RPMI7951 (cell line): ENCODE results near the gene PIP5K1B. TPM values are rescaled to one million over a fixed set of nuclear protein-coding genes. Genes with fewer than 3 reads are reported as not detected.

Experiments
- DNase-seq: peaks from one replicate; pipeline ENCODE4 v3.0.0-alpha.2; 2012; ENCODE audit warnings: low read depth
- total RNA-seq: library from RNA; depleted of rRNA; stranded (reverse); fragments of >200 nt; shearing (Covaris generic); gene quantifications from 2 replicates; pipeline ENCODE4 v1.2.3, GENCODE V29; 2014

Gene PIP5K1B
- total RNA-seq, 1 experiment from 2014 or later = not detected

DNA sequence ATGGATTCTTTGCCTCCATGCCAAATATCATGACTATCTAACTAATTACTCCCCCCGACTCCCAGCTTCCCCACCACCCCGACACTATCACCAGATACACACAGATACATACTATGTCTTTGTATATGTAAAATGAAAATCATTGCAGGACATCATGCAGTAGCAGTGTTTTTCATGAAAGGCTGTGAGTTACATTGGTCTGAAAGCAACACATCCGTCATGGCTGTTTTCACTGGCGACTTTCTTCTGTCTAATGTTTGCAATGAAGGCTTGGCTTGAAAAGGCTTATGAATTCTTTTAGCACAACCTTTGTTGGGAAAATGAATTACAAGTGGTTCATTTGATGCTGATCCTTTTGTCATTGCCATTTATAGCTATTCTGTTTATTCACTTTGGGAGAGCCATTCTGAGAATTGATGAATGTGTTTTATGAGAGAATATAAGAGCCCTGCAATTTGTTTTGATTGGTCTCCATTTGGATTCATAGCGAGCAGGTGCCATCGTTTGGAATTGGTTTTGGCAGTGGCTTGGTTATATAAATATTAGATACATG is 103.4 kb downstream of the PIP5K1B start:
- DNase-seq = no peak

DNA sequence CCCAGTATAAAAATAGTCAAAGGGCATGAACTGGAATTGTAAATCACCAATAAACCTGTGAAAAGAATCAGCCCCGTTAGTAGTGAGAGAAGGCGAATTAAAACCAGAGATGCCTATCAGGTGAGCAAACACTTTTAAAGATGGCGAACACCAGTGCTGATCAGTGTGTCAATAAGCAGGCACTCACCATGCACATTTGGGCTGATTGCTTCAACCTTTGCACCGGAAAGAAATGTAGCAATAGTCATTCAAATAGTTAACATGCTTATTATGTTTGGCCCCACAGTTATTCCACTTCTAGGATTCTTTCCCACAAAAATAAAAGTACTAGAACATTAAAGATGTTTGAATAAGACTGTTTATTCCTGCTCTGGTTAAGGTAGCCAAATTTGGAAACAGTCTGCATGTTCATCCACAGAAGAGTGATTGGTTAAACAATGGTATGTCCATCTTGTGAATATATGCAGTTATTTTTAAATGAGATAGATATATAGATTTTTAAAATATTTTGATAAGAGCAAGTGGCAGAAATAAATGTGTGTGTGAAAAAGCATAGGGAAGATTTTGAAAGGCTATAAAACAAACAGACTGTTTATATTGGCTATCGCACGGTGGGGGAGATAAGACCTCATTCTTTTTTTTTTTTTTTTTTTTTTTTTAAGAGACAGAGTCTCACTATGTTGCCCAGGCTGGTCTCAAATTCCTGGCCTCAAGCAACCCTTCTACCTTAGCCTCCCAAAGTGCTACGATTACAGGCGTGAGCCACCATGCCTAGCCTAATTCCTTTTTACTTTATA is 112.2 kb downstream of the PIP5K1B start:
- no peak for DNase-seq

DNA sequence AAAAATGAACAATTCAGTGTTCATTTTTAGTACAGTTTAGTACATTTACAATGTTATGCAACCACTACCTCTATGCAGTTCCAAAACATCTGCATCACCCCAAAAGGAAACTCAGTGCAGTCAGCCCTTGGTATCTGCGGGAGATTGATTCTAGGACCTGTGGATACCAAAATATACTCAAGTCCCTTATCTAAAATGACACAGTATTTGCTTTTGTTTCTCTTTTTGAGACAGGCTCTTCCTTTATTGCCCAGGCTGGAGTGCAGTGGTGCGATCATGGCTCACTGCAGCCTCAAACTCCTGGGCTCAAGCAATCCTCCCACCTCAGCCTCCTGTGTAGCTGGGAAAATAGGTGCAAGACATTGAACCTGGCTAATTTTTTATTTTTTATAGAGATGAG is 114.0 kb downstream of the PIP5K1B start:
- no peak for DNase-seq

DNA sequence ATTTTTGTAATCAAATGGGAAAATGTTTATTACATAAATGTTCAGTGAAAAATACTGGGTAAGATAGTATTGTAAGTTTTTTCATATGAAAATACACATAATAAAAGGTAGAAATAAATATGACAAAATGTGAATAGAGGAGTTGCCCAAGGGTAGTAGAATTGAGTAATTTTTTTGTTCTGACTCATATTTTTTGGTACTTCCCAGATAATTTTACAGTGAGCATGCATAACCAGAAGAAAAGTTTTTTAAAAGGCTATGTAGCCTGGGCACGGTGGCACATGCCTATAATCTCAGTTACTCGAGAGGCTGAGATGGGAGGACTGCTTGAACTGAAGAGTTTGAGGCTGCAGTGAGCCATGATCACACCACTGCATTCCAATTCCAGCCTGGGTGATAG is 116.9 kb downstream of the PIP5K1B start:
- no peak for DNase-seq

DNA sequence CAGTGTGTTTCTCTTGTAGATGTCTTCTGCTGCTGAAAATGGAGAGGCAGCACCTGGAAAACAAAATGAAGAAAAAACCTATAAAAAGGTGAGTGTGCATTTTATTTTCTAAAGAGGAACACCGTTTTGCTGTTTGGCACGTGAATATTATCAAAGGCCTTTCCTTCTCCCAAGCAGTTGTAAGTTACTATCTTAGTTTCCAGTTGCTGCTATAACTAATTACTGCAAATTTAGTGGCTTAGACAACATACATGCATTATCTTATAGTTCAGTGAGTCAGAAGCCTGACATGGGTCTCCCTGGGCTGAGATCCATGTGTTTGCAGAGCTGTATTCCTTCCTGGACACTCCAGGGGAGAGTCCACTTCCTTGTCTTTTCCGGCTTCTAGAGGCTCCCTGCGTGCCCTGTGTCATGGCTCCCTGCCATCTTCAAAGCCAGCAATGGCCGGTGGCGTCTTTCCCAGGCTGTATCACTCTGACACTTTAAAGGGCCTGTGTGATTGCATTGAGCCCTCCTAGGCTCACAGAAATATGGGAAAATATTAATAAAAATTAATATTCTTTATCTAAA is 117.6 kb downstream of the PIP5K1B start:
- DNase-seq = peak; percentile 10

DNA sequence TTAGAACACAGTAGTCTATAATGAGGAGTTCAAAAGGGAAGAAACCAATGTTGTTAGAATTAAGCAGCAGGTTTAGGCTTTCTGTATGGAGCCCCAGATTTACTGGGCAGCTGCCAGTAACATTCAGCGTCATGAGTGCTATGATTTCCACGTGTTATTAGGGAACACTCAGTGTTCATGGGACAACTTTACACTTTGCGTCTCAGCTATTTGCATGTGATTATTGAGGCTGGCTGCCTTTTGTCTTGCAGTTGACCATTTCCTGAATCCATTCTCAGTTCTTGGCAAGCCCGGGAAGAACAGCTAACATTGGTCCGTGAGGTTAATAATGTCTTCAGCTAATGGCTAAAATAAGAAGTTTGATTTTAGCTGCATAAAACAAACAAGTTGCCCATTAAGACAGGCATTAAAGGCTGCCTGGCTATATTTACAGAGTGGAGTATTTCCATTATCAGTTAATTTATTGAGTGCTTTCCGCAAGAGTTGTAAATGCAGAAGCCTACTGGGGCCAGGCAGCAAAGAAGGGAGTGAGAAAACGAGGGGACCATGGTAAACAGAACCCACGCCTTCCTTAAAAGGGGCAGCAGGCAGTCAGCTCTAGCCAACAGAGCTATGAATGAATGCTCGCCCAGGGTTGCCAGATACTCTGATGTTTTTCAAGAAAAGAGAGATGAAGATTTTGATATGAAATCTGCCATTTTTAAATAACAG is 120.9 kb downstream of the PIP5K1B start:
- DNase-seq = no peak

DNA sequence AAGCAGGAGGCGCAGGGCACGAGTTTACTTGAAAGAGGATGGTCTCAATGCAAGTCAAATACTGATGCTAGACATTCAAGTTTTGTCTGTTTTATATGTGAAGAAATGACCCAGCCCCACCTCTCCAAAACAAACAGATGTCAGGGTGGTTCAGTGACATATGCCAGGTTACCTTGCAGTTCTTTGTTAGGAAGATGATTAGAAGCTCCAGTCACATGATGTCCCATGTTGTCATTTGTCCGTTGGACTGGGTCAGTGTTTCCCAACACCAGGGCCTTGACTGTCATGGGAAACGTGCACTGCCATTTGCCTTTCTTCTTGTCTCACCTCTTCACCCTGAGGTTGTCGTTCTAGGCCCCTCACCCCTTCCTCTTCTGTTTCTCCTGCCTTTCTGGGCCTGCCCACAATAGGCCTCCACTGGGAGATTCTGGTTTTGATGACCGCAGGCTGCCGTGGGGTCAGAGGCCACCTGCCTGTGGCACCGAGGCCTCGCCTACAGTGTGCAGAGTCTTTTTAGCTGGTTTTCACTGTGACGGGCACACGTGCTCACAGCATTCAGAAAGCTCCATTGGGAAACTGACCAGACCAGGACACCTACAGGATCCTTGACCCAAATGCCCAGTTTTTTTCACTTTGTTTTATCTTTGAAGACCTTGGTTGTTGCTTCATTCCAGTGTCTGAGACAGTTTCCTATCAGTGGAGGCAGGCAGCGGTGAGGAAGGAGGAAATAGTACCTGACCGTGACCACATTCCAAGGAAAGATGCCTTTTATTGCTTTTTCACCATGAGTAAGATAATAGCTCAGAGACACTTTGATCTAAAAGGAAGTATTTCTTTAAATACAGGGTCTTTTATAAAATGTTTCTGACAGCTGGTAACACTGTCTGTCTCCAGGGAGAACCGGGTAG is 123.1 kb downstream of the PIP5K1B start:
- no peak for DNase-seq

DNA sequence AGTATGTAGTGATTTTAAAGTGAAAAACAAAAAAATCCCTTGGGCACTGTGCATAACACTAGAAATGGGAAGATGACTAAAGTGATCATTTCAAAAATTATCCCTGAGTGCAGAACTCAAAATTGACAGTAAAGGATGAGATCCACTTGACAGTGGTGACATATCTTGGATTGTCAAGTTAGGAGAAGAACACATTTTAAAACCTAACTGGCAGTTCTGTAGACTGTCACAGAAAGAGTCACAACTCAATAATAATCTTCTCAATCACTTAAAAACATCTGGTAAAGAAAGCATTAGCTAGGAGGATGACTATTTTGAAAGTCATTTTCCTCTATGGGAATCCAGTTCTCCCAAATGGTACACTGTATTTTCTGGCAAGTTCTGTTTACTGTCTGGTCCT is 127.1 kb downstream of the PIP5K1B start:
- no peak for DNase-seq

DNA sequence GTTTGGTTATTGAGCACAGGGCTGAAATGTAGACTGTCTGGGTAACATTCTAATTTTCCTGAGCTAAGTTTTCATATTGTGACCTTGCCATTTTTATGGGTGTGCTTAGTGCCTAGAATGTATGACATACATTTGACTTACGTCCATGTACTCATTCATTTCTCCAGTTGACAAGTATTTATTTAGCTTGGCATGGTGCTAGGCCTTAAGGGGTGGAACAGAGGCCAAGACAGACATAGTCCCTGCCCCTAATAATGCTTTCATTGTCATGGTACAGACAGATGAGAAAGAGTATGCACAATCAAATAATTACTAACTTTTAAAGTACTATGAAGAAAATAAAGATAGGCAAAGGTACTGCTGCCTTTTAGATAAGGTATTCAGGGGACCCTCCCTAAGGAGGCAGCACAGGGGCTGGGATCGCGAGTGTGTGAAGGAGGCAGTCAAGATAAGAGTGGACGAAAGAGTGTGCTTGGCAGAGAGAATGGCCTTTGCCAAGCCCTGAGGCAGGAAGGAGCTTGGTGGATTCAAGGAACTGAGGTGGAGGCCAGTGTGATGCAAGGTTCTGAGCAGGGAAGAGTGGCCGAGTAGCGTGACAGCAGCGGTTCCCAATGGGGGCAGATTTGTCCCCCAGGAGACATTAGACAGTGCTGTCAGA is 128.0 kb downstream of the PIP5K1B start:
- no peak for DNase-seq

DNA sequence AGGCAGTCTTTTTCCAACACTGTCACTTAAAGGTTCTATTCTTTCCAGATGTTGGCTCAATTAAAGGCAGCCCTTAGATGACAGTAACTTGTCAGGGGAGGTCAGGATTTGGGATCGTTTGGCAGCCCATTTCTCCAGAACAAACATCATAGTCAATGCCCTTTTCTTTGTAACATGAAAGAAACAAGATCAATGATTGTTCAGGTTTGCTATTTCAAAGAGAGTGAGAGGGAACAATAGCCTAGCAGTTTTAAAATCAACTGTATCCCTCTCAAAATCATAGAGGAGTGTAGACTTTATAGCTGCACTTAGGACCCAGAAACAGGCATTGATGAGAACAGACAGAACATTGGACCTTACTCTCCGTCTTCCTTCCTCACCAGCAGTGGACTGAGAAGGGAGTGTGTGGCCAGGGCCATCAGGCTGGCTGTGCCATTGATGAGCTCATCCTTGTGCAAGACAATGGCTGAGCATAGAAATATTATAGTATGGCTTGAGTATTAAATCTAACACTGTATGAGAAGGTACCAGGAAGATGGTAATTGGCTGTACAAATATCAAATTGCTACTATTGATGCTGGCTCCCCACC is 130.0 kb downstream of the PIP5K1B start:
- DNase-seq = no peak

DNA sequence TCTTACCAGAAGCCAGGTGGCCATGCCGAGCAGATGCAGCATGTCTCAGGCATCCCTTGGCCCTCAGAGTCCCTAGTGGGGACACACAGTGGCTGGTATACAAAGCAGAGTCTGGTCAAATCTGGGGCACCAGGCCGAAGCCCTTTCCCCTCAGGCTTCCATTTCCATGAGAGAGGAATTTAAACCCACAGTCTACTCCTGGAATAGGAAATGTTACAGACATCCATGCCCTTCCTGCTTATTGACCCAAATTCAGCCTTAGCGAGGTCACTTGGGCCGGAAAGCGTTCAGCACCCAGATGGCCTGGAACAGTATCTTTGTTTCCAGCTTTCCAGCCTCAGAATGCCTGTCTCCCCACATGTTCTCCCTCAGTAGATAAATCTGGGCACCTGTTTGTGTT is 131.7 kb downstream of the PIP5K1B start:
- no peak for DNase-seq

DNA sequence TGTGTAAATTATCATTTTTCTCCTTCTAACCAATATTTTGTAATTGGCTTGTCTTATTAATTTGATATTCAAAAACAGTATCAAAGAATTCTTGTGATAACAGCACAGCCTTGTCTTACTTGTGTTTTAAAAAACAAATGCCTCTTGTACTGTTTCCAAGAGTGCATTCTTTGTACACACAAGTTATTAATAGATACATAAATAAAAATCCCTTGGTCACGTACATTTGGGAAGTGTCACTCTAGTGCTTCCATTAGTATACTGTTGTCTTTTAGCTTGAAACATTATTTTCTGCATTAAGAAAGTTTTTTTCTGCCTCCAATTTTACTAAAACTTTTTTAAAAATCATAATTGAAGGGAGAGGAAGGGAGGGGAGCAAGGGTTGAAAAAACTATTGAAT is 133.2 kb downstream of the PIP5K1B start:
- DNase-seq = no peak

DNA sequence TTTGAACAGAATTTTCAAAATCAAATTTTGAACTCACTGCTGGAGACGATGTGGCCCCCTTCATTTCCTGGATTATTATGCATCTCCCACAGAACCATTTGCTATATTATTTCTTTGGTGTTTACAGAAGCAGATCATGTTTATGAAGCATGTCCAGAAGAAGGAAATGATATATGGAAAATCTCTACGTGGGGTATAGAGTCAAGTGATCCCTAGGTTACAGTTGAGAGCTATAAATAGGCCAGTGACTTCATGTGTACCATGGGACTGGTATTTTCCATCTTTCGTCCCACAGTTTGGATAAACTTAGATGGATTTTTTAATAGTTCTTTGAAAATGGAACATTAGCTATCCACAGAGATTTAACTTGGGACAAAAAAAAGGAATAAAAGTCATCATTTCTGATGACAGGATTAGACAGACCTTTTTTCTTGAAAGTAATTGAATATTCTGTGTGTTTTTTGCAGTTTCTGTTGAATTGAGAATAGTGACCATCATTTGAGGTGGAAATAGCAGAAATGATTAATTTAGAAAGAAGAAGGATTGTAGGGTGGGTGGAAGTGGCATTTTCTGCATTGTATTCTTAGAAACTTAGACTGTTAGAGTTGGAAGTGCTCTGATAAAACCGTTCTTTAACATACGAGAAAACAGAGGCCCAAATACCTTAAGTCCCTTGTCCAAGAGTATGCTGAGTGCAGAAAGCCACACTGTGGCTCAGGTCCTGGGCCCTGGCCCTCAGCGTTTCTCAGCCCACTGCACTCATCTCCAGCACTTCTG is 136.4 kb downstream of the PIP5K1B start:
- no peak for DNase-seq

DNA sequence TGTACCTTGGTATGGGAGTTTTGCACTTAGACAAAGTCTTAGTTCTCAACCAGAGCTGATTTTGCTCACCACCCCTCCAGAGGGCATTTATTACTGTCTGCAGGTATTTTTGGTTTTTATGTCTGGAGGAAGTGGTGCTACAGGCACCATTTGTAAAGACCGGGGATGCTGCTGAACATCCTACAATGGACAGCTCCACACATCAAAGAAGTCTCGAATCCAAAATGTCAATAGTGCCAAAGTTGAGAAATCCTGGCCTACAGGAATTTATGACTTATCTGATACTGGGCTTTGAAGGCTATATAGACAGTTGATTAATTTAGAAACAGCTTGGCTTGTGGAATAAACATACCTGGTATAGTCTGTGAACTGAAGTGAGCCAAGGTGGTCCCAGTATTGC is 137.5 kb downstream of the PIP5K1B start:
- no peak for DNase-seq

DNA sequence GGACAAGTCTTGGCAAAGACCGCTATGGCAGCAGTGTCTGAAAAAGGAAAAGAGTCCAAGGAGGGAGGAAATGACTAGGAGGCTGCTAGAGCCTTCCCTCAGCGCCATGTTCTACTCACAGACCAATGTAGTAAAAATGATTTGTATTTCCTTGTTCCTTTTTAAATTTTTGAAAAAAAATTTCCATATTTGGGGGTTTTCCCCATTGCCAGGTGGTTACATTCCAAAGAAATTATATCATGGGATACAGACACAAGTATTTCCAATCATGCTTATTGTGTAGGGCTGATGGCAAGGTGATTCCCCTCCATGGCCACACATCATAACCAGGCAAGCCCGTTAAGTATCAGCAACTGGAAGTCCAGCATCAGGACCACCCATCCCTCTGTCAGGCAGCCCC is 138.2 kb downstream of the PIP5K1B start:
- DNase-seq = no peak

DNA sequence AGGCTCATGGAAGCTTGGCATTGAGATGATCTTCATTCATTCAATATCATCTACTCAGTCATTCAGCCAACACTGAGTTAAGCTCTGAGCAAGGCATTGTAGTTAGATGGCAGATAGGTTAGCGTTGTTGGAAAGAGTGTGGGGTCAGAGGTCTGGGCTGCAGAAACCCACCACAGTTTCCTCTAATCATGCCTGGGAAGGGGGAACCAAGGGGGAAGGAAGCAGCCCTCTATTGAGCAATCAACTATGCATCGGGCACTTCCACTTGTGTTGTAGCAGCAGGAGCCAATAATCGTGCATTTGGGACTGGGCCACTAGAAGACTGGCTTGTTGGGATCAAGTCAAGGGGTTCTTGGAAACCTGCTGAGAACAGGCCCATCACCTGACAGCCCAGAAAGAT is 139.1 kb downstream of the PIP5K1B start:
- DNase-seq = no peak

DNA sequence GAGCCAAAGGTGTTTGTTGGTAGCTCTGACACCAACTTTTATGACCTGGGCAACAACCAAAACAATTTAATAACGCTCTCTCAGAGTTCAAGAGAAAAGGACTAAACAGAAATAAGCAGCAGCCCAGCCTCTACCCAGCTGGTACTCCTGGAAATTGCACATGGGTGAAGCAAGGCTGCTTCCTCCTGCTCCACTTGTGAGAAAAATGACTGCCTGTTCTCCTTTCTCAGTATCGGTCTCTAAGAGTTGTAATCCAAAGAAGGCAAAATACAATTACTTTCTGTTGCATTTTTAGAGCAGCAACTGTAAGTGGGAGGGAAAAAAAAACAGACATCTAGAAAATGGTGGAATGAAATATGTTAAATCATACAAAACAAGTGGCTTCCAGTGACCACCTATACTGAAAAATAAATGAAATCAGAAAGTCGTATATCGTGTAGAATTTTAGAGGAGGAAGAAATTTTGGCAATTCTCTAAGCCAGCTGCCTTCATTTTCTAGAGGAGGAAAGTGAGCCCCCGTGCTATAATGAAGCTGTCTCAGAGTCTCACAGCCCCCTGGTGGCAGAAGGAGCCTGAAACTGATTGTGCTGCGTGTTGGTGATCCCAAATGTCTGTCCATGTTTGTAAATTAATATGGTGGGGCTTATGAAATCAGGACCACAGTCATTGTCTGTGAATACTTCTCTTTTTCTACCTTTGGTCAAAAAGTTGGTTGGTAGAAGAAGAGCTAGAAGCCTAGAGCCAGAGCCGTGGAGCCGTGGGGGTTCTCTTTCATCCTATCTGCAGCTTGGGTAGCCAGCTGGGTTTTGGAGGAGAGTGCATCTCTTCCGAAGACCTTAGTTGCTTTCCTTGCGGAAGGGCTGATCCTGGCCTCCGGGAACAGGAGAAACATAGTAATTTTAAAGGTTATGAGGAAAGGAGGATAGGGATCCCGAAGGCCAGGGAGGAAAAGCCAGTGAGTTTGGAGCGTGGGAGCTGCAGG is 139.9 kb downstream of the PIP5K1B start:
- peak; percentile 14 for DNase-seq

DNA sequence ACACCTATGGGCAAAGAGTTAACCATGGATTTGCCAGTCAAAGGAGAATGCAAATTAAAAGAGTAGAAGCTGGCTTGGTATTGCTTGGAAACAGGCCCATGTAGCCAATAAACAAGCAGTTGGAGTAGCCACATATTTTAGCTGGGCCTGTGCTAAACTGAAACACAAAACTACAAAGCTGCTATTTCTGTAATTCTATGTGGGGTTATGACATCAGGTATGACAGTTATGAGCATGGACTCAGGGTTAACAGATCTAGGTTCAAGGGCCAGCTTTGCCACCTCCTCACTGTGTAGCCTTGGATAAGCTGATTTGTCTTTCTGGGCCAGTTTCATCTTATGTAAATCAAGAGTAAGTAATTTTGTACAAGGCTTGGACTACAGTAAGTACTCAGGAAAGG is 142.7 kb downstream of the PIP5K1B start:
- no peak for DNase-seq

DNA sequence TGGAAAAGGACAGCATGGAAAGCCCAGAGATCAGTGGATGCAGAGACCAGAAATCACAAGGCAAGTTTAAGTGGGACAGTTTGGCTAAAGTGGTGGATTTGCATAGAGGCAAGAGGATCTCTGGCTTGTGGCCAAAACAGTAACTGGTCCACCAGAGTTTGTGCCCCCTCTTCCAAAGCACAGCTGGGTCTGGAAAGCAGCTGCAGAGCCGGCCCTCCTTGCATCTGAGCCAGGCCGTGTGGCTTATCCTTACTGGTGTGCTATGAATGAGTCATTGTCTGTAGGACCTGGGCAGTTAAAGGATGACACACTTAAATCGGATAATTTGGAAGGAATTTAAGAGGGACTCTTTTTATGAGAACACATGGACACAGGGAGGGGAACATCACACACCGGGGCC is 146.6 kb downstream of the PIP5K1B start:
- peak; percentile 12 for DNase-seq
